ENCODE data around the gene SLC25A21.

Gene SLC25A21

GRCh38 chr14:36976571-36977023 lies 195.8 kb downstream of the SLC25A21 start:
- no peak for DNase-seq

GRCh38 chr14:36975834-36976233 lies 196.6 kb downstream of the SLC25A21 start:
- peak; percentile 99 for DNase-seq

- DNase-seq, result no peak
Measured at GRCh38 chr14:36974985-36975384, 197.4 kb downstream of the SLC25A21 start.

- no peak for DNase-seq
Measured at GRCh38 chr14:36973806-36974442, 198.5 kb downstream of the SLC25A21 start.

- no peak for DNase-seq
Measured at GRCh38 chr14:36971263-36971855, 201.0 kb downstream of the SLC25A21 start.

GRCh38 chr14:36967892-36968555 lies 204.4 kb downstream of the SLC25A21 start:
- DNase-seq, result no peak

- no peak for DNase-seq
Measured at GRCh38 chr14:36955967-36956366, 216.4 kb downstream of the SLC25A21 start.

- no peak for DNase-seq
Measured at GRCh38 chr14:36955376-36955775, 217.0 kb downstream of the SLC25A21 start.

GRCh38 chr14:36952689-36953088 lies 219.7 kb downstream of the SLC25A21 start:
- no peak for DNase-seq

- DNase-seq, result no peak
Measured at GRCh38 chr14:36951380-36951911, 221.0 kb downstream of the SLC25A21 start.

GRCh38 chr14:36950812-36951211 lies 221.6 kb downstream of the SLC25A21 start:
- DNase-seq, result no peak

GRCh38 chr14:36949371-36949770 lies 223.0 kb downstream of the SLC25A21 start:
- no peak for DNase-seq

GRCh38 chr14:36948157-36948859 lies 224.1 kb downstream of the SLC25A21 start:
- no peak for DNase-seq

- no peak for DNase-seq
Measured at GRCh38 chr14:36947362-36947761, 225.0 kb downstream of the SLC25A21 start.

- no peak for DNase-seq
Measured at GRCh38 chr14:36946872-36947271, 225.5 kb downstream of the SLC25A21 start.

- DNase-seq, result no peak
Measured at GRCh38 chr14:36944307-36945010, 227.9 kb downstream of the SLC25A21 start.

- no peak for DNase-seq
Measured at GRCh38 chr14:36942522-36943245, 229.7 kb downstream of the SLC25A21 start.

GRCh38 chr14:36941783-36942521 lies 230.5 kb downstream of the SLC25A21 start:
- peak; percentile 13 for DNase-seq

- no peak for DNase-seq
Measured at GRCh38 chr14:36940476-36940875, 231.9 kb downstream of the SLC25A21 start.

- no peak for DNase-seq
Measured at GRCh38 chr14:36939265-36939664, 233.1 kb downstream of the SLC25A21 start.

- DNase-seq, result no peak
Measured at GRCh38 chr14:36938678-36939077, 233.7 kb downstream of the SLC25A21 start.

Data from NCI-H524 treated with DMSO at 0.1 percent for 48 hours (cell line).